ENCODE results near the gene RNU2-1. TPM values are rescaled to one million over a fixed set of nuclear protein-coding genes. Genes with fewer than 3 reads are reported as not detected.

The RNU2-1 gene
- total RNA-seq, 1 donor, result not detected

- TF ChIP-seq CTCF (IDR thresholded peaks at IDR 0.05; ENCODE audit: insufficient read depth, low read depth, low read length), result no peak
- H3K4me3 ChIP-seq (ENCODE audit: low read depth, low read length), result no peak overlapping the region
- no peak for DNase-seq (ENCODE audit: low read depth)
Observed at GRCh38 chr17:43224146-43224705, 9.6 kb downstream of the RNU2-1 start.

GRCh38 chr17:43220511-43221125, 13.2 kb downstream of the RNU2-1 start:
- no peak overlapping the region for H3K4me3 ChIP-seq (ENCODE audit: low read depth, low read length)
- no peak for DNase-seq (ENCODE audit: low read depth)
- TF ChIP-seq CTCF (IDR thresholded peaks at IDR 0.05; ENCODE audit: insufficient read depth, low read depth, low read length), result no peak

- TF ChIP-seq CTCF (IDR thresholded peaks at IDR 0.05; ENCODE audit: insufficient read depth, low read depth, low read length), result no peak
- no peak for DNase-seq (ENCODE audit: low read depth)
- H3K4me3 ChIP-seq (ENCODE audit: low read depth, low read length), result no peak overlapping the region
Observed at GRCh38 chr17:43219746-43220380, 13.9 kb downstream of the RNU2-1 start.

GRCh38 chr17:43219001-43219400, 14.8 kb downstream of the RNU2-1 start:
- TF ChIP-seq CTCF (IDR thresholded peaks at IDR 0.05; ENCODE audit: insufficient read depth, low read depth, low read length), result no peak
- no peak for DNase-seq (ENCODE audit: low read depth)
- H3K4me3 ChIP-seq (ENCODE audit: low read depth, low read length), result no peak overlapping the region

- TF ChIP-seq CTCF (IDR thresholded peaks at IDR 0.05; ENCODE audit: insufficient read depth, low read depth, low read length), result no peak
- no peak for DNase-seq (ENCODE audit: low read depth)
- no peak overlapping the region for H3K4me3 ChIP-seq (ENCODE audit: low read depth, low read length)
Observed at GRCh38 chr17:43217614-43218087, 16.1 kb downstream of the RNU2-1 start.

- no peak for TF ChIP-seq CTCF (IDR thresholded peaks at IDR 0.05; ENCODE audit: insufficient read depth, low read depth, low read length)
- no peak overlapping the region for H3K4me3 ChIP-seq (ENCODE audit: low read depth, low read length)
Observed at GRCh38 chr17:43216762-43217613, 16.8 kb downstream of the RNU2-1 start.

More at GRCh38 chr17:43216762-43217613, 16.8 kb downstream of the RNU2-1 start:
- no peak for DNase-seq (ENCODE audit: low read depth)

Data from fibroblast of villous mesenchyme (primary cell).